GM19238 (cell line): Measurements from ENCODE around the gene PDE9A.

ENCODE experiments used
- DNase-seq: peaks from one replicate; pipeline ENCODE4 v3.0.0; 2011; ENCODE audit warnings: low spot score; ENCODE audit not compliant: insufficient read length

The PDE9A gene

DNA sequence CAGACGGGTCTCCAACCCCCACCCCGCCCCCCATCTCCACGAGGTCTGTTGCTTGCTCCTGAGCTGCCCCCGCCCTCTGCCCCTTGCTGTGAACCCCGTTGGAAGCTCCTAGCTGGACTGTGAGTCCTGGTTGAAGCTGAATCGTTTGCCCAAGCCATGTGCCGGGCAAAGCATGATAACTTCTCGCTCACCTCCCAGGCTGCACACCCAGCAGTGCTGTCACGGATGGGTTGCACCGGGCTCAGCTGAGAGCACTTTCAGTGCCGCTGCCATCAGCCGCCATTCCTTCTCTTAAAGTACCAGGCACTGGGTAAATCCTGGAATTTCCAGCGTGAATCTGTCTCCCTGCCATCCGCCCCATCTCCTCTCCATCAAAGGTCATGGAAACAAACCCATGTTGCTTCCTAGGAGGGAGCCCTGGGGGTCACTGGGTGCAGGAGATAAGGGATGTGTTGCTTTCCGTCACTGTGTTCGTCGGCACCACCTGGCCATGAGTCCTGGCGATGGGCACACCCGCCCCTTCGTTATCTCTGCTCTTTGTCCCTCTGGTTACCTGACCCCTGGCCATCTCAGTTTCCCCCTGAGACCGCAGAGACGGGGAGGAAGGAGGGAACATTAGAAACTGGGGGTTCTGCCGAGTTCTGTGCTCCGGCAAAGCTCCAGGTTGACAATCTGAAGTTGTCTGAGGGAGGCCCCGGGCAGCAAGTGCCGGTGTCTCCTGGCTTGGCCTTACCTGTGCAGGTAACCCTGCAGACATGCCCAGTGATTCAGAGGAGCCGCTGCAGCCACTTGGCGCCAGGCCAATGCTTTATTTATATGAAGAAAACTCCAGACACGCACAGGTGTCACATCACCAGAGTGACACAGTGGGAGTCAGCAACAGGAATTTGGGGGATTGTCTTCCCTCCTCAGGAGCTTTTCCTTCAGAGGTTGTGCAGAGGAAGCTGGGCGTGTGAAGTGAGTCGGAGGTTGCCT, 2.7 kb downstream of the PDE9A start:
- no peak for DNase-seq

DNA sequence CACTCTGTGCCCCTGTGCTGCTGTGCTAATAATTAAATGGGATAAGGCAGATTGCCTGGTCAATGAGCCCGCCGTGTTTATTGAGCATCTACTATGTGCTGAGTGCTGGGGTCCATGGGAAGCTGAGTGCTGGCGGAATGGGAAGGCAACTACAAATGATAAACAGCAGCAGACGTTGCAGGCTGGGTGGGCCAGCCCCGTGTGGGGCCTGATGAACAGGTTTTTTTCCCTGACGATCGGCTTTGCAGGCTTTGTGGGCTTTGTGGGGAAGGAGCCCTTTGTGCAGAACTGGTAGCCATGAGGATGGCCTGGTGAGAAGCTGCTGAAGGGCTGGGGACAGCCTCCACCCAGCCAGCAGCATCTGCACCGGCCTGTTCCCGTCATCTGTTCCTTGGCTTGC, 3.5 kb downstream of the PDE9A start:
- DNase-seq: no peak

DNA sequence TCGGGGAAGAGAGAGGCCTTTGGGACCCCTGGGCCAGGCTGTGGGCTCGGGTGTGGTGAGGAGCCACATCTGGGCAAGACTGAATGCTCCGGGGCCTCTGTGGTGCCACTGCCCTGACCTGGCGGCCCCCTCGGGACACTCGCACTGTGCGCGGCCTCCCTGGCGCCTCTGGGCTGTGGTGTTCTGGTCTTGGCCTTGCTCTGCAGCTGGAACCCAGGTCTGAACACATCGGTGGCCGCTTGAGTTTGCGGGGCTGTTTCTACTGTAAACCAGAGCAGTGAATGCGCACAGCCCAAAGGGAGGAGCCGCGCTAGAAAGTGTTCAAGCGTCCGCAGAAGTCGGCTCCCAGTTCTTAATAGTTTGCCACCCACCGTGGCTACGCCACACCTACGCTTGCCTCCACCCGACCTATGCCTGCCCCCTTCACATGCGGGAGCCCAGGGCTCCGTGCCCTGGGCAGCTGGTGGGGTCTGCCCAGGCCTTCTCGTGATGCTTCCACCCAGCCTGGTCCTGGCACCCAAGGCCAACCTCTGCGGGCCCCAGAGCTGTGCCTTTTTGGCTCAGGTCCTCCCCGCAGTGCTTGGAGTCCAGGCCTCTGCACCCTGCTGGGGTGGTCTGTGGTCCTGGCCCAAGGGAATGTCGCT, 4.4 kb downstream of the PDE9A start:
- no peak for DNase-seq

DNA sequence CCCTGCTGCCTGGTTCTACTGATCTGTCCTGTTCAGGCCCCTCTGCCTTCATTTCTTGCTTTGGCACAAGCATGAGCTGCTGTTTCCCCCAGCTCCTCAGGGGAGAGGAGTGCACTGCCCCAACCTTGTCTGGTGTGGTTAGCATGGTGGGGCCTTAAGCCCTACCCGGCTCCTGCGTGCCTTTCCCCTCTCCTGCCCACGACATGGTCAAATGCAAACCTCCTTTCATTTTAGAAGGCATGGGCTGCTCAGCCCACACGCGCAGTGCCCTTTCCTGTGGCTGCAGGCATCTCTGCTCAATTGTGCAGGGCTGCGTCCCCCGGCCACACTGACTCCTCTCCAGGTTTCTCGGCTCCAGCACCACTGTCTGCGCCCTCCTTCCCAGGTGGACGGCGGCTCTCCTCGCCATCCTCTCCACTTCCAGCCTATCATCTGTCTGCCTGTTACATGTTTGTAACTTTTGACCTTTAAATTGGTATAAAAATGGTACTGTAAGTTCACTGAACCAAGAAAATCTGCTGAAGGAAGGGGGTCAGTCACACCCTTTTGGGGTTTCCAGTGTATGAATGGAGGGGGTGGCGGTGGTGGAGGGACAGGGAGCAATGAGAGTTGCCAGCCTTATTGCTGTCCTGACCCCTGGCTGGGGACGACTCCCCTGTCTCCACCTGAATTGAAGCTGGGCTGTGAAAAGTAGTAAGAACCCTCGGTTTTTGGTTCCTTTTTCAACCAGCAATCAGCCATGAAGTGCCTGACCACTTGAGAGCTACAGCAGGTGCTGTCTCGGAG, 5.1 kb downstream of the PDE9A start:
- DNase-seq: no peak

DNA sequence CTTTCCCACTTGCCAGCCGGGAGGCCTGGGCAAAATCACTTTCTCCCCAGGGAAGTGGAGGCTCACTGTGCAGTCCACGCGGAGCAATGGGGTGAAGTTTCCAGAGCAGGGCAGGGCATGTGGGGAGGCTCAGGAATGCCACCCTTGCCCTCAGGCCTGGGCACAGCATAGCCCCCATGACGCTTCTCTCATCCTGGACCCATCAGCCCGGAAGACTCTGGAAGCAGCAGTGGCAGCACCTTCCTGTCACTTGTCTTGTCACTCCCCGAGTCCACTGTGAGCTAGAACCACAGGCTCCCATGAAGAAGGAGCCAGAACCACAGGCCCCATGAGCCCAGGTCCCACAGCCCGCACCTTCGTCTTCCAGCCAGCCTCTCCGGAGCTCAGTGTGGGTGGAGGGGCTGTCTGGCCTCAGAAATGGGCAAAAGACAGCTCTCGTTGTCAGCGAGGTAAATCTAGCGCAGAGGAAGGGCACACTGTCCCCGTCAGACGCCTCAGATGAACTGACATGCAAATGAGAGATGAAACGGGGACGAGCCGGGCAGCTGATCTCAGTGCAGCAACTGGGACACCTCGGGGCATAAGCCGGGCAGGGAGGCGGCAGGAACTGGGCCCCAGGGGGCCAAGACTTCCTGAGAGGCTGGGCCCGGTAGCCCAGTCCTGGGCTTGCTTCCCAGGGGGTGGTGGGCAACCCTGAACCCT, 6.1 kb downstream of the PDE9A start:
- no peak for DNase-seq

DNA sequence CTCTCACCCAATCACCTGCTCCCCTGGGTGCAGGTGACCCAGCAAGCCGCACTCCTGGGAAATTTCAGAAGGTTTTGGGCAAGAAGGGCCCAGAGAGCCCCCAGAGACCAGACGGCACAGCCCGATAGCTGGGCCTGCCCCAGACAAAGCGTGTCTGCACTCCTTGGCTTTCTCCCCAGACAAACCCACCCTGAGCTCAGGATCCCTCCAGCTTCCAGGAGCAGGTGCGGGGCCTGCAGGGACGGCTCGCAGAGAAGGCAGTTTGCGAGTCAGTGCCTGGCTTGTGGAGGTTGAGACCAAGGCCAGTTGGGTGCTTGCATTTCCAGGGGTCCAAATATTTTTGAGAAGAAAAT, 6.7 kb downstream of the PDE9A start:
- no peak for DNase-seq

DNA sequence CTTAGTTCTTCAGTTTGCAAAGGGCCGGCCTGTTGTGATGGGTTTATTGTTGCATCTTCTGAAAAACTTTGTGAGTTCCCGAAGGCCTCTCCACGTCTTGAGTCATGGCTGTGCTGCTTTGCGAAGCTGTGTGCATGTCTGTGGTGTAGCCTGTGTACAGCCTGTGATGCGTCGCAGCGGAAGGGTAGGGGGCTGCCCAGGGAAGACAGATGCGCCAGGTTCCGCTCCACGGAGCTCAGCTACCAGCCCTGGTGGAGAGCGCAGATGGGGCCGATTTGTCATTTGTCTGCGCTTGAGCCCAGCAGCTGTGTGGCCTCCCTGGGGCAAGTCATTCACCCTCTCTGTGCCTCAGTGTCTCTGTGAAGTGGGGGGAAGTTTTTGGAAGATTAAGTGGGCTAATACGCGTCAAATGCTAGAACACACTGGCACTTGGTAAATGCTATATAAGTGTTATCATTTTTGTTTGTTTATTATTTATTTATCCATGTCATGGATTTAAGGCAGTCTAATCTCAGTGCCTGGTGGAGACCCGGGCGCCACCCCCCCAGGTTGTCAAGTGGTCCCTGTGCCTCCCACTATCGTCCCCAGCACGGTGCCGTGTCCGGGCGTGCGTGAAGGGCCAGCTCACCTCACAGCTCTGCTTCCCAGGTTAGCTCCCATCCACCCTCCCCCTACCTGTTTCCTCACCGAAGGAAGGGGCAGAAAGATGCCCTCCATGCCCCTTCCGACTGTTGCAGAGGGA, 8.4 kb downstream of the PDE9A start:
- no peak for DNase-seq

DNA sequence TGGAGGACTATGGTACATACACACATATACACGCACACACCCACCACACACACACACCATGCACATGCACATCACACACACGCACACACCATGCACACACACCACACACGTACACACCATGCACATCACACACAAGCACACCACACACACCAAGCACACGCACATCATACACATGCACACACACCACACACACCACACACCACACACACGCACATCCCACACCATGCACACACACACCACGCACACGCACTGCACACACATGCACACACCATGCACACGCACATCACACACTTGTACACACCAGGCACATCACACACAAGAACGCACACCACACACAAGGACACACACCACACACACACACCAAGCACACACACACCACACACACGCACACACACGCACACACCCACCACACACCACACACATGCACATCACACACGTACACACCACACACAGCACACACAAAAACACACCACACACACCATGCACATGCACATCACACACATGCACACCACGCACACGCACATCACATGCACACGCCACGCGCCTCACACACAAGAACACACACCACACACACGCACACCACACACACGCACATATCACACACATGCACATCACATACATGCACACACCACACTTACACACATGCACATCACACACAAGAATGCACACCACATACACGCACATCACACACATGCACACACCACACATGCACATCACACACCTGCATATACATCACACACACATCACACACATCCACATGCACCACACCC, 9.2 kb downstream of the PDE9A start:
- no peak for DNase-seq

DNA sequence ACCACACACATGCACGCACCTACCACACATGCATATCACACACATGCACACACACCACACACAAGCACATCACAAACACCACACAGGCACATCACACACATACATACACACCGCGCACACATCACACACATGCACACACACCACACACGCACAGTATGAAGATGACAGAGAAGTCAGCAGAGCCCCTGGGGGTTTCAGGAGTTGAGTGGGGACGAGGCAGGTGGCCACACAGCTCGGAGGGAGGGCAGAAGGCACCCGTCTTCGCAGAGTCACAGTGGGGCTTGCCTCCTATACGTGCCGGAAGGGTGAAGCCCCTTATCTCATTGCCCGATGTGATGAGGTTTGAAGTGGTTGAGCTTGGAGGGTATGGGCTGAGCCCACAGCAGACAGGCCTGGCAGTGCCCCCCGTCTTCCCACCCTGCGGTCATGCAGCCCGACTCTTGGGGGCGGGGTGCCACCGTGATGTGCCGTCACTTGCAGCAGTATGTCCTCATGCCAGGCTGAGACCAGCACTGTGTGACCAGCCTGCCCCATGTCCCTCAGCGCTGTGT, 9.9 kb downstream of the PDE9A start:
- DNase-seq: no peak

DNA sequence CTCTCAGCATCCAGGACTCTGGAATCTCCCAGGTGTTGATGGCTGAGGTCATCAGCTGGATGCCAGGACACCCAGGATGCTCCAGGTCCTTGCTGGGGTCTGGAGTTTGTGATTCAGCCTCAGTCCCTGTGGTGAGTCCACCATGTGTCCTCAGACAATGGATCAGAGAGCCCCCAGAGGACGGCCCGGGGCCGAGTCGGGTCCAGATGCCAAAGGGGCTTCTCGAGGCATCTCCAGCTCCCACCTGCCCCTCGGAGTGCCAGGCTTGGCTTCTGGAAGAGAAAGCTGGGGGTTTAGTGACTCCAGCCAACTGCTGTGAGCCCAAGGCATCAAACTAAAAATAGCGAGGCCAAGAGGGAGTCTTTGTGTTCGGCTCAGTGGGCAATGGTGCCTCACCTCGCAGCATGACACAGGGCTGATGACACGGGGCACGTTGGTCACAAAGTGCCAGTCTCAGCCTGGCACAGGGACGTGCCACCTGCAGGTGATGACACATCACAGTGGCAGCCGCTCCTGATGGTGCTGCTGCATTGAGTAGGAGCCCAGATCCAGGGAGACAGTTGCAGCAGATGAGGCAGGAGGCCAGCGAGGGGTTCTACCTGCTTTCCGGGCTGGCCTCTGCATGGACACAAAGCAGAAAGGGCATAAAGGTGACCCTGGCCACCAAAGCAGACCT, 10.6 kb downstream of the PDE9A start:
- DNase-seq: no peak

DNA sequence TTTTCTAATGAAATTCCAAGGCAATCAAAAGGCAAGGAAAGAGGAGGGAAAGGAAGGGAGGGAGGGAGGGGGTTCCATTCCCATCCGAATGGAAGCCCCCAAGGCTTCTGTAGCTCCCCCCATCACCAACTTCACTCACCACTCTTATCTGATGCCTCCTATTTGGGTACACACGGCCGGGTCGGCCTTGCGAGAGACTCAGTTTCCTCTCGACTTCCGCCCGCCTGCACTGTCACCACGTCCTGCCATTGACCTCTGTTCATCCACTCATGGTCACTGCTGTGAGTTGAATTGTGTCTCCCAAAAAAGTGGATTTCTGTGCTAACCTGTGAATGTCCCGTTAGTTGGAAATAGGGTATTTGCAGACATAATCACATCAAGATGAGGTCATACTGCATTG, 11.2 kb downstream of the PDE9A start:
- no peak for DNase-seq

DNA sequence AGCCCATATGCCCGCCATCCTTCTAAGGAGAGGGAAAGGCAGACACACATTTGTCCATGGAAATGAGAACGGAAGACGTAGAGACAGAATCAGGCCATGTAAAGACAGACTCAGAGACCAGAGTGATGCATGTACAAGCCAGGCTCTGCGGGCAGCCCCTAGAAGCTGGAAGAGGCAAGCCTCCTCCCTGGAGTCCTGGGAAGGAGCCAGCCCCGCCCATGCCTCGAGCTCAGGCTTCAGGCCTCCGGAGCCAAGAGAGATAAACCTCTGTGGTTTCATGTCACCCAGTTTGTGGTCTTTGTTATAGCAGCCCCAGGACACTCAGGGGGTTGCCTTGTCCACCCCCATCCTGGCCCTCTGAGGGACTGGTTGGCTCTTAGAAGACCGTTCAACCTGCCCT, 11.6 kb downstream of the PDE9A start:
- no peak for DNase-seq

DNA sequence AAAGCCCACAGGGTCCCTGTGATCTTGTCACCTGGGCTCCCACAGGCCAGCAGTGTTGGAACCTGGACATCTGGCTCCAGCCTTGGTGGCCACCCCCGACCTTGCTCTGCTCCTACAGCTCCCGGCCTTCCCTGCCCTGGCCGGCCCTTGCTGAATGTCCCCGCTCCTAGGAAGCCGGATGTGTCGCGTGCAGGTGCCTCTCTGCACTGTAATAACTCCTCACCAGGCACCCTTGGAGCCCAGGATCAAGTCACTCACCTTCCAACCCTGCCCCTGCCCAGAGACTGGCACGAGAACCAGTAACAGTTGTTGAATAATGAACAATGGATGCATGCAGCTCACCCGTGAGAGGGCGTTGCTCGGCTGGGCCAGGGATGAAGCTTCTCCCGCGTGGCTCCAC, 12.1 kb downstream of the PDE9A start:
- no peak for DNase-seq

DNA sequence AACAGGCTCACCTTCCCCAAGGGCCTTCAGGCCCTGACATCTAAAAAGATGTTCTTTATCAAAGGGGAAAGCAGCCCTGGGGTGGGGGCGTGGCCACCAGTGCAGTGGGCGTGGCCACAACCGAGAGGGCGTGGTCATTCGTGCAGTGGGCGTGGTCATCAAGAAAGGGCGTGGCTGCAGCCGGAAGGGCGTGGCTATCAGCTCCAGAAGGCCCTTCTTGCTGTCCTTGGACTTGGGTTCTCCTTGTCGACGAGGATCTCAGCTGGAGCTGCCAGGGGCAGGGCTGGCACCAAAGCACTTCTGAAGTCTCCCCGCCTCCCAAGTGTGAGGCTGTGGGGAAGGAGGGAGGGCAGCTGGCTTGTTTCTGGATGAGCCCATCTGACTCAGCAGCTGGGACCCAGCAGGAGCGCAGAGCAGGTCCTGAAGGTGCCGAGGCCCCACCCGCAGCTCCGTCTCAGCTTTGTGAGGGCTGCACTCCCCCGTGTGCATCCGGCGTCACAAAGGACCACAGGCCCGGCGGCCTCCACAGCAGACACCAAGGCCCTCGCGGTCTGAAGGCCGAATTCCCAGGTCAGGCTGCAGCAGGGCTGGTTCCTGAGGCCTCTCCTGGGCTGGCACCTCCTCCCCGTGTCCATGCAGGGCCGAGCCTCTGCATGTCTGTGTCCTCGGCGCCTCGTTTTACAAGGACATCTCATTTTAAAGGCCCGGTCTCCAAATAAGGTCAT, 12.8 kb downstream of the PDE9A start:
- DNase-seq: no peak

DNA sequence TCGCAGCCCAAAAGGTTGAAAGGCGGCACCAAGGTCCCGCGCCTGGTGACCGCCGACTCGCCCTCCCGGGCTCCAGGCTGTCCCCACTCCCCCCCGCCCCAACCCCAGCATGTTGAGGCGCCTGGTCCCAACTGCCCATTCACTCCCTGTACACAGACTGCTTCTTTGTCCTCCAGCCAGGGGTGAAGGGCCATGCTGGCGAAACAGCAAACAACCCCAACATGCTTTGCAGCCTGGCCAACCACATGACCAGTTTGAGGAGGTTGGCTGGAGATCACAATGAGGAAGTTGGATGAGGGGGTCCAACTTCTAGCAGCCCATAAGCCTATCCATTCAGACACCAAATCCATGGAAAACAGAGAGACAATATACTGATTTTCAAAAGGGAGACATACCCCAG, 13.5 kb downstream of the PDE9A start:
- no peak for DNase-seq

DNA sequence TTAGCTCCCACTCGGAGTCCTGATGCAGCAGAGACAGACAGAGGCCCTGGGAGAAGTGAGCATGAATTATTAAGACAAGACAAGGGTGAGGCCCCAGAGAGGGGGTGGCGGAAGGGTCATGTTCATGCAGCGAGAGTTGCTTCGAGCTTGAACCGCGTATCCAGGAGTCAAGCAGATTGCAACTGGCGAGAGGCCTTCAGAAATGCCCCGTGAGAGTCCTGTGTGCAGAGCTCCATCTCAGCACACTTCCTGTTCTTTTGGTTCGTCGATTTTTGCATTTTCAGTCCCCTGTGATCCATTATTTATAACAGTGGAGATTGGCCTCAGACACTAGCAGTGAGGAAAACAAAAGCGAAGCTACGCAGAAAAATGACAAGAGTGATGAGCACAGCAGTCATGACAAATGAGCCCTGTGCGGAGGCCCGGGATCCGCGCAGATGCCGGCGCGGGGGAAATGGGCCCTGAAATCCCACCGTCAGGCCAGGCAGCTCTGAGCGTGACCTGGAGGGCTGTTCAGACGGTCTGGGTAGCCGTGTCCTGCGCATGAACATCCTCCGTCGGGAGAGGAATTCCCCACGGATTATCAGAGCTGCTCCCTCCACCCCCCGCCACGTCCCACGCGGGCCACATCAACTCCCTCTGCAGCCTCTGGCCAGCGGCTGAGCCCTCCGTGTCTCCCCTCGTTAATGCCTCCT, 15.0 kb downstream of the PDE9A start:
- no peak for DNase-seq

DNA sequence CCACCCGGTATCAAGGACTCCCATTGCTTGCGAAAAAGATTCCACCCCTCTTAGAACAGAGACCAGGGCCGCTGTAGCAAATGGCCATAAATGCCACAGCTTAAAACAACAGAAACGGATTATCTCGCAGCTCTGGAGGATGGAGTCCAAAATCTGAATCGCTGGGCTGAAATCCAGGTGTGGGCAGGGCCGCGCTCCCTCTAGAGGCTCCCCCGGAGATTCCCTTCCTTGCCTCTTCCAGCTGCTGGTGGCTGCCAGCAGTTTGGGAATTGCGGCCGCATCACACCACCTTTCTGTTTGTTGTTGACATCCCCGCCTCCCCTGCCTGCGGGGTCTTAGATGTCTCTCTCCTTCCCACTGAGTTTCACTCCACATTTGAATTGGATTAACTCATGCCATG, 15.6 kb downstream of the PDE9A start:
- DNase-seq: no peak
